GM12878 (cell line): ENCODE data around the gene IL19. TPM values are rescaled to one million over a fixed set of nuclear protein-coding genes. Genes with fewer than 3 reads are reported as not detected.
"Not testable (repeated sequence)": the region's sequence is repeated elsewhere in the genome, so short reads cannot be mapped to it uniquely, and the experiment has no call there.

Experiments used
- ATAC-seq: fragments of 200-7000 bp; cut with Tn5 transposase; 3 replicates; pipeline ENCODE4 v1.9.1; 2020; ENCODE audit warnings: mild to moderate bottlenecking, moderate library complexity
- BruUV-seq: library from RNA; stranded (reverse); fragments of 400-500 nt; replicated peaks from 2 replicates; lab custom pipeline; 2021; lab: Mats Ljungman, UMichigan
- CTCF ChIA-PET: fragments of 300-600 bp; sonication (Branson Sonifier 250); formaldehyde crosslinking; extraction: SDS; loops from one replicate; lab custom pipeline; 2021; ENCODE audit warnings: inconsistent platforms; lab: Yijun Ruan, JAX
- POLR2A ChIA-PET: fragments of 350-600 bp; formaldehyde crosslinking; extraction: SDS; loops from one replicate; lab custom pipeline; 2021; ENCODE audit warnings: inconsistent platforms; lab: Charles Lee
- RAD21 ChIA-PET: fragments of 300-600 bp; sonication (Branson Sonifier 250); formaldehyde crosslinking; loops from one replicate; lab custom pipeline; 2023; ENCODE audit warnings: antibody characterized with exemption; ENCODE audit not compliant: unreplicated experiment; lab: Charles Lee
- SMC1A ChIA-PET: fragments of 300-600 bp; sonication (Branson Sonifier 250); formaldehyde crosslinking; loops from one replicate; lab custom pipeline; 2023; ENCODE audit not compliant: unreplicated experiment, uncharacterized antibody; lab: Charles Lee
- DNase-seq: peaks from one replicate; pipeline ENCODE4 v3.0.0-alpha.2; 2011; ENCODE audit warnings: low read depth, low spot score
- FAIRE-seq: peaks from 3 replicates; lab custom pipeline; 2011; peaks lifted over from hg19 to GRCh38; lab: Jason Lieb, UNC
- H2AFZ ChIP-seq: 2 replicates; pipeline ENCODE4 v1.6.0; 2011; ENCODE audit warnings: low read depth, low read length, control low read depth; ENCODE audit not compliant: control insufficient read depth
- H3K27ac ChIP-seq: 2 replicates; pipeline ENCODE4 v1.5.1; 2011; ENCODE audit warnings: control low read depth; ENCODE audit not compliant: control insufficient read depth, insufficient read depth
- H3K27me3 ChIP-seq, 2 experiments: replicated peaks in 1 of 2; 2 replicates each; pipeline versions ENCODE4 v1.6.0 to v1.6.1; 2011; ENCODE audit warnings: low read length in 1 of 2; ENCODE audit not compliant: control insufficient read depth in 2 of 2, insufficient read depth in 2 of 2
- H3K36me3 ChIP-seq, 2 experiments: 2 replicates each; pipeline ENCODE4 v1.5.1; 2011; ENCODE audit warnings: low read length in 1 of 2; ENCODE audit not compliant: control insufficient read depth in 2 of 2, insufficient read depth in 2 of 2
- H3K4me1 ChIP-seq: 2 replicates; pipeline ENCODE4 v1.6.1; 2011; ENCODE audit warnings: mild to moderate bottlenecking, low read length, moderate library complexity, mixed read lengths; ENCODE audit not compliant: control insufficient read depth, insufficient read depth
- H3K4me2 ChIP-seq: 2 replicates; pipeline ENCODE4 v1.6.0; 2011; ENCODE audit warnings: control low read depth; ENCODE audit not compliant: control insufficient read depth, insufficient read depth
- H3K4me3 ChIP-seq: fragments of 200-600 bp; sonication (generic); 2 replicates; pipeline ENCODE4 v1.5.1; 2016
- H3K79me2 ChIP-seq: 2 replicates; pipeline ENCODE4 v1.6.0; 2011; ENCODE audit warnings: low read length; ENCODE audit not compliant: control insufficient read depth, insufficient read depth
- H3K9ac ChIP-seq: 2 replicates; pipeline ENCODE4 v1.8.0; 2011; ENCODE audit warnings: low read length, control low read depth, mixed read lengths; ENCODE audit not compliant: control insufficient read depth, insufficient read depth
- H3K9me3 ChIP-seq: replicated peaks from 3 replicates; pipeline ENCODE4 v1.5.1; 2011; ENCODE audit warnings: mild to moderate bottlenecking, low read length; ENCODE audit not compliant: control insufficient read depth, insufficient read depth
- H4K20me1 ChIP-seq: 2 replicates; pipeline ENCODE4 v1.6.0; 2011; ENCODE audit not compliant: control insufficient read depth, insufficient read depth
- TBL1XR1 ChIP-seq: IDR thresholded peaks from 2 replicates; pipeline ENCODE4 v1.6.1; 2012; ENCODE audit warnings: low read depth, low read length, improper control_type of control experiment
- WGBS: methylation state at CpG from one replicate; pipeline ENCODE4 v1.1.6; 2016; ENCODE audit warnings: low lambda C conversion rate; ENCODE audit not compliant: insufficient replicate concordance, insufficient coverage; ENCODE audit errors: missing lambda C conversion rate; 5-methylcytosine and 5-hydroxymethylcytosine counted together
- in situ Hi-C: fragments of 300-500 bp; cut with MboI; formaldehyde crosslinking; loops from 9 replicates; pipeline ENCODE4 v1.14.3; 2018; ENCODE audit warnings: mixed read lengths
- intact Hi-C: fragments of 100-400 bp; cut with micrococcal nuclease; formaldehyde crosslinking; loops from one replicate; pipeline ENCODE4 v1.14.2; 2022; ENCODE audit not compliant: unreplicated experiment
- polyA plus RNA-seq, 11 experiments: library from polyadenylated mRNA; depleted of rRNA in 4 of 11; unstranded in 6 of 11; stranded (reverse) in 5 of 11; fragments of >200 nt; fragmentation: Nextera tagmentation in 4 of 11; fragmentation: Illumina TruSeq in 1 of 11; extraction: Ambion mirVana in 4 of 11; extraction: Trizol in 1 of 11; gene quantifications; 1 replicate in 1 of 11; 2 replicates in 10 of 11; pipeline versions ENCODE4 v1.2.1 to v1.2.3, GENCODE V29; 2011 to 2016; ENCODE audit warnings: inconsistent platforms in 2 of 11, missing spikeins in 2 of 11, low read depth in 1 of 11
- total RNA-seq, 4 experiments: library from RNA; depleted of rRNA in 3 of 4; stranded (reverse); fragments of >200 nt in 3 of 4; fragmentation: Illumina TruSeq in 1 of 4; extraction: Trizol in 1 of 4; gene quantifications; 2 replicates each; pipeline versions ENCODE4 v1.2.1 to v1.2.3, GENCODE V29; 2013 to 2021
- TF ChIP-seq, protein P1 (sequence below): IDR thresholded peaks from 2 replicates; pipeline ENCODE4 v1.6.1; 2012; ENCODE audit warnings: low read depth, low read length, improper control_type of control experiment

The IL19 gene
- total and polyA plus RNA-seq, 10 of the 15 experiments (the other 5 are each of a cell fraction or from before 2014, with no cell fraction given): 0.10 to 0.73 (median 0.28) TPM; not detected in 6

DNA sequence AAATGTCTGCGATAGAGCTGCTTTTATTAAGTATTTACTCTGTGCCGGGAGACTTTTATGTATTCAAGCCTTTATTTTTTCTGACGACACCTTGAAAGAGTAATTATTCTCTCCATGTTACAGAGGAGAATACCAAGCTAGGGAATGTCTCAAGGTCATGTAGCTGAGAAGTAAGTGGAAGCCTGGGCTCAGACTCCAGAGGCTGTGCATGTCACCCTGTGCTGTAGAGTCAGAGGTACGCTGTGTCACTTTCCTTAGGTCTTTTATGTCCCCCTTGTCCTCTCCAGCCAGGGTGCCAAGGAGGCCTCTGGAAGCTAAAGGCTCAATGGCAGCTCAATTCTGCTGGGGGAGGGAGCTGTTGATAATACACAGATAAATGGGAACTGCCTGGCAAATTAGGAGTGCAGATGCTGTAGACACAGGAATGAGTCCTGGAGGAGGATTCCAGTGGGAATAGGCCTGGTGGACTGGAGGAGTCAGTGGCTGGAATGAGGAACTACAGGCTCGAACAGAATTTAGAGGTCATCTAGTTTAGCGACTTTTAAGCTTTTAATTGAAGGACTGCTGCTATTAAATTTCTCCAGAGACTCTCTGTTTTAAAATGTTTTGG is 9.3 kb upstream of the IL19 start:
- intact Hi-C loops (no loop called here), in situ Hi-C loops (no loop called here)
- ChIA-PET RAD21 (interaction anchor here (0.7 to 2.2 kb wide), 4 partner anchors 20 to 221 kb away, joined by 3 to 10 read pairs (median 4); no protein-coding TSS in a partner anchor), CTCF (interaction anchor here (0.7 to 2.1 kb wide), 9 partner anchors 12 to 97 kb away, joined by 3 to 5 read pairs (median 4); no protein-coding TSS in a partner anchor), SMC1A (interaction anchor here (0.7 to 5.1 kb wide), 9 partner anchors 9 to 102 kb away, joined by 3 to 33 read pairs (median 4); partner anchors contain the start of gene IL19), POLR2A (interaction anchor here (1.0 kb wide), 1 partner anchor 13 kb away, joined by 3 read pairs; no protein-coding TSS in a partner anchor)
- H3K4me2 ChIP-seq: no peak overlapping the region
- H3K27ac ChIP-seq: no peak overlapping the region
- no peaks in the 10 kb centered on the region for H3K36me3 ChIP-seq
- no peak for TF ChIP-seq TBL1XR1
- TF ChIP-seq, protein P1, sequence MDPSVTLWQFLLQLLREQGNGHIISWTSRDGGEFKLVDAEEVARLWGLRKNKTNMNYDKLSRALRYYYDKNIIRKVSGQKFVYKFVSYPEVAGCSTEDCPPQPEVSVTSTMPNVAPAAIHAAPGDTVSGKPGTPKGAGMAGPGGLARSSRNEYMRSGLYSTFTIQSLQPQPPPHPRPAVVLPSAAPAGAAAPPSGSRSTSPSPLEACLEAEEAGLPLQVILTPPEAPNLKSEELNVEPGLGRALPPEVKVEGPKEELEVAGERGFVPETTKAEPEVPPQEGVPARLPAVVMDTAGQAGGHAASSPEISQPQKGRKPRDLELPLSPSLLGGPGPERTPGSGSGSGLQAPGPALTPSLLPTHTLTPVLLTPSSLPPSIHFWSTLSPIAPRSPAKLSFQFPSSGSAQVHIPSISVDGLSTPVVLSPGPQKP: no peak
- no peaks in the 10 kb centered on the region for H3K79me2 ChIP-seq
- H3K4me3 ChIP-seq: no peak overlapping the region
- no peaks in the 10 kb centered on the region for H3K27me3 ChIP-seq
- H3K9ac ChIP-seq: no peak overlapping the region
- FAIRE-seq: no peak
- no peaks in the 10 kb centered on the region for H4K20me1 ChIP-seq
- peaks cover 5% of the 10 kb centered on the region; the same call in 1 of the 3 replicates for H3K9me3 ChIP-seq
- peaks cover 3% of the 10 kb centered on the region for H3K4me1 ChIP-seq
- no peak for DNase-seq
- WGBS: 81% methylated on average over 6 of the region's 6 CpGs
- no TSS peak for BruUV-seq
- ATAC-seq: no peak
- no peak overlapping the region for H2AFZ ChIP-seq

DNA sequence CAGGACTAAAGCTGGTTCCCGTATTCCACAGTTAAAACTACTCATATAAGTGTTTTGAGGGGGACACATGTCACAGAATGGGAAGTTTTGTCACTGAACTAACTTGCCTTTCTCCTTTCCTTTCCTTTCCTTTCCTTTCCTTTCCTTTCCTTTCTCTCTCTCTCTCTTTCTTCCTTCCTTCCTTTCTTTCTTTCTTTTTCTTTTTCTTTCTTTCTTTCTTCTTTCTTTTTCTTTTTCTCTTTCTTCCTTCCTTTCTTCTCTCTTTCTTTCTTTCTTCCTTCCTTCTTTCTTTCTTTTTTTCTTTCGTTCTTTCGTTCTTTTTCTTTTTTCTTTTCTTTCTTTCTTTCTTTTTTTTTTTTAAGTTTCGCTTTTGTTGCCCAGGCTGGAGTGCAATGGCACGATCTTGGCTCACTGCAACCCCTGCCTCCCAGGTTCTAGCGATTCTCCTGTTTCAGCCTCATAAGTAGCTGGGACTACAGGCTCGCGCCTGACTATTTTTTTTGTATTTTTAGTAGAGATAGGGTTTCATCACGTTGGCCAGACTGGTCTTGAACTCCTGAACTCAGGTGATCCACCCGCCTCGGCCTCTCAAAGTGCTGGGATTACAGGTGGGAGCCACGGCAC is 7.7 kb upstream of the IL19 start:
- H3K4me2 ChIP-seq, BruUV-seq, H3K9me3 ChIP-seq, H2AFZ ChIP-seq, H3K9ac ChIP-seq, ATAC-seq, FAIRE-seq, in situ Hi-C loops, H3K36me3 ChIP-seq, H3K27me3 ChIP-seq, H3K79me2 ChIP-seq, H3K4me3 ChIP-seq, intact Hi-C loops, DNase-seq, H3K27ac ChIP-seq, H4K20me1 ChIP-seq: not testable (repeated sequence)
- peaks cover 19% of the 10 kb centered on the region for H3K4me1 ChIP-seq
- SMC1A ChIA-PET: interaction anchor here (0.9 to 14.8 kb wide), 5 partner anchors 21 to 67 kb away, joined by 3 to 264 read pairs (median 33); no protein-coding TSS in a partner anchor
- CTCF ChIA-PET: interaction anchor here (0.6 to 15.0 kb wide), 2 partner anchors 41 to 154 kb away, joined by 3 to 299 read pairs; no protein-coding TSS in a partner anchor
- POLR2A ChIA-PET: interaction anchor here (0.6 kb wide), 1 partner anchor 181 kb away, joined by 3 read pairs; no protein-coding TSS in a partner anchor
- RAD21 ChIA-PET: interaction anchor here (0.9 kb wide), 1 partner anchor 20 kb away, joined by 3 read pairs; no protein-coding TSS in a partner anchor
- 85% methylated on average over 11 of the region's 12 CpGs for WGBS

DNA sequence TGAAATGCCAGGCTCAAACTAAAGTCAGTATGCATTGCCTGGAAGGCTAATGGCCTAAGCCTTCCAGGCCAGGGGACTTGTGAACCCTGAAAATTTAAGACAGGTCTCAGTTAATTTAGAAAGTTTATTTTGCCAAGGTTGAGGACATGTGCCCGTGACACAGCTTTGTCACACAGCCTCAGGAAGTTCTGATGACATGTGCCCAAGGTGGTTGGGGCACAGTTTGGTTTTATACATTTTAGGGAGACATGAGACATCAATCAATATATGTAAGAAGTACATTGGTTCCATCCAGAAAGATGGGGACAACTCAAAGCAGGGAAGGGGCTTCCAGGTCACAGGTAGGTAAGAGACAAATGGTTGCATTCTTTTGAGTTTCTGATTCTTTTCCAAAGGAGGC is 4.8 kb upstream of the IL19 start:
- H3K9ac ChIP-seq, H3K9me3 ChIP-seq, BruUV-seq, H3K79me2 ChIP-seq, FAIRE-seq, ATAC-seq, H2AFZ ChIP-seq, H4K20me1 ChIP-seq, DNase-seq, H3K27me3 ChIP-seq, H3K36me3 ChIP-seq, in situ Hi-C loops, H3K4me3 ChIP-seq, H3K27ac ChIP-seq, H3K4me2 ChIP-seq: not testable (repeated sequence)
- SMC1A ChIA-PET: interaction anchor here (0.7 to 16.0 kb wide), 19 partner anchors 10 to 217 kb away, joined by 3 to 410 read pairs (median 8); partner anchors contain the start of genes DYRK3 and FCMR
- CTCF ChIA-PET: interaction anchor here (0.7 to 15.0 kb wide), 15 partner anchors 9 to 217 kb away, joined by 3 to 299 read pairs (median 6); no protein-coding TSS in a partner anchor
- WGBS: 37% methylated on average over 1 of the region's 1 CpG
- POLR2A ChIA-PET: interaction anchor here (0.5 to 14.8 kb wide), 15 partner anchors 9 to 159 kb away, joined by 3 to 283 read pairs (median 4); no protein-coding TSS in a partner anchor
- intact Hi-C loops: loop anchor here (1.0 kb wide), 1 partner anchor 26 kb away; no protein-coding TSS in a partner anchor
- H3K4me1 ChIP-seq: peaks cover 44% of the 10 kb centered on the region
- RAD21 ChIA-PET: interaction anchor here (0.7 to 13.8 kb wide), 17 partner anchors 9 to 165 kb away, joined by 3 to 363 read pairs (median 5); no protein-coding TSS in a partner anchor
